HG03460 (cell line): Measurements from ENCODE around the gene ITGA8.
"Not testable (repeated sequence)": the region's sequence is repeated elsewhere in the genome, so short reads cannot be mapped to it uniquely, and the experiment has no call there.

ENCODE experiments used
- ATAC-seq: cut with Tn5 transposase; IDR thresholded peaks from one replicate; pipeline ENCODE4 v1.9.1; 2021; ENCODE audit not compliant: unreplicated experiment

The ITGA8 gene

DNA sequence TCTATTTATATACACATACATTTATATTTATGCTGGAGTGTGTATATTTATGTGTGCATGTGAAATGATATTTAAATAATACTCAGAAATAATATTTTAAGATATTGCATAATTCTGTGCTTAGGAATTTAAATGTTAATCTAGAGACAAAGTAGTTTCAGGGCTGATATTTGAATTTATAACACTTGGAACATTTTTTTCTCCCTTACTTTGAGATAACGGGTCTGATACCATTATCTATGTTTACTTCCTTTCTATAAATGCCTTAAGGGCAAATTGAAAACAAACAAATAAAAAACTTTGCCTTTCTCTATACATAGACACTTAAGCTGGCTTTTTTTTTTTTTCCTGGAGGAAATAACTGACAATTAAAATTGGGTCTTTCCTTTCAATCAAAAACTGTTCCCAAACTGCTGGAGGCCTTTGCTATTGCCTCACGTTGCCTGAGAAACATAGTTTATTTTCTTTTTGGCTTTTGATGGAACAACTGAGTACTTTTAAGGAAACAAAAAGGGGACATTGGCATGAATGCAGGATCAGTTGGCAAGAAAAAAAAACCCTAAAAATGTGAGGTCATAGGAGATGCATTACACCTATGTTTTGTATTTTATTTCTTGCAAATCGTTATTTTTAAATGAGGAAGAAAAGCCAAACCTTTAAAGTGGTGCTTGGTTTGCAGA is 98.7 kb downstream of the ITGA8 start:
- ATAC-seq: no peak

DNA sequence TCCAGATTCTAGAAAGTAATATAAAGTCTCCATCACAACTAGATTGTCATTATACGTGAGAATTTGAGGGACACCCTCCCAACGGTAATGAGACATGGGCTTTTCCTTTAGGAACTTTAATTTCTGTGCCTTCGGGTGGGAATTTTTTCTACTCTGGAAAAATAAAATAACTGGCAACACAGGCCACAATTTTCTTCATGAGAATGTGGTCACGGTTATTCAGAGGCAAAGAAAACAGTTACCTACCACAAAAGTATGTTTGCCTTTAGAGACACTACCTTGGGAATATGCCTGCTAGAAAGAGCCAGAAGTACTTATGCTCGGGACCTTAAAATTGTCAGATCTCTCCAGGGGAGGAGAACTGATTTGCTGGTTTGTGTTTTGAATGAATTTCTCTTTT is 99.4 kb downstream of the ITGA8 start:
- no peak for ATAC-seq

DNA sequence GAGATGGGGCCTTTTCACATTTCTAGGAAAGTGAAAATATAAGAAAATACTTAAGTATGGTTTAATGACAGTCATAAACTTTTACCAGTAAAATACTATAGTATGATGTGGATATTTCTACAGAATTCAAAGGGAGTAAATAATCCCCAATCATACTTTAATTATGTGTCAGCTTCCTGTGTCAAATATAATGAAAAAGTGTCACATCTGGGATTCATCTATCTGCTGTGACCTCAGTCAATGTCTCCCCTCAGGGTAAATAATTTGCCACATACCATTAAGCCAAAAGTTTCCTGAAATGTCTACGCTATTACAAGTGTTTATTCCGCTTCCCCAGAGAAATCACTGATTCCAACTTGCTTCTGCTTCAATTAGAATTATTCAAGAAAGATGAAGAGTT is 110.5 kb downstream of the ITGA8 start:
- no peak for ATAC-seq

DNA sequence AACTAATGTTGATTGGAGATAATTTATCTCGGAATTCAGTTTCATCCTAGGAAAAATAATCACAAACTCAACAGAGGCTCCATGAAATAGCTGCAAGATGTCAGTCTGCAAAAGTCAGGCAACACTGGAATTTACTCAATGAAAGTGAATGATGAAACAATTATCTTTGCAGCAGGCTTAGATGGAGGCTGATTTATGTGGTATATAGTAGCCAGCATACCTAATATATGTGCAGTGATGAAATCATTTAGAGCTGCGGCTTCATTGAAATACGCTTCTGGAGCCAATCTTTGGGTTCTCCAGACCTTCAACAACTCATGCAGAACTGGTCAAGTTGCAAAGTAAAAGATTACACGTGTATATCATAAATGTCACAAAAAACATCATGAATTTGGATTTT is 113.3 kb downstream of the ITGA8 start:
- no peak for ATAC-seq

DNA sequence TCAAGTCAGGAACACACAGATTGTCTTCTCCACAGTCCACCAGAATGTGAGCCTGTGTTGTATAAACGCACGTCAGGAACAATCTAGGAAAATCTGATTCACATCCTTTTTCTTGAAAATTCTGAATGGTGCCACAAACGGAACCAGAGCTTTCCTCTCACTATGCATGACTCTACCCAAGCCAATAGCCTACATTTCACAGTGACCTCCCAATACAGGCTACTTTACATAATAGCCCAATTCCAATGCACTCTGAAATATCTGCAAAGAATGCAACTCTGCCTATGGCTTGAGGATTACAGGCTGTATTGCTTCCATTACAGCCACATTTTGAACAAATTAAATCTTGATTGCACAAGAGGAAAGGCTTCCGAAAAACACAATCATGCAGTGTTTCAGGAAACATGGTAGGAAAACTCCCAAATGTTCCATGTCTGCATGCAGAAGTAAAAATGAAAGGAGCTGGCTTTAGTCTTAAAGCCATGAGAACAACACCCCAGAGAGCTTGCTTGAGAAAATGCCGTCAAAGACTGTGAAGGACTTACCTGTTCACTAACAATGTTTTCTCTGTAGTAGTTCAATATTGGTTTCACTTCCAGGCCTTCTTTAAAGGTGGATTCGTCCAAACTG is 113.9 kb downstream of the ITGA8 start:
- no peak for ATAC-seq

DNA sequence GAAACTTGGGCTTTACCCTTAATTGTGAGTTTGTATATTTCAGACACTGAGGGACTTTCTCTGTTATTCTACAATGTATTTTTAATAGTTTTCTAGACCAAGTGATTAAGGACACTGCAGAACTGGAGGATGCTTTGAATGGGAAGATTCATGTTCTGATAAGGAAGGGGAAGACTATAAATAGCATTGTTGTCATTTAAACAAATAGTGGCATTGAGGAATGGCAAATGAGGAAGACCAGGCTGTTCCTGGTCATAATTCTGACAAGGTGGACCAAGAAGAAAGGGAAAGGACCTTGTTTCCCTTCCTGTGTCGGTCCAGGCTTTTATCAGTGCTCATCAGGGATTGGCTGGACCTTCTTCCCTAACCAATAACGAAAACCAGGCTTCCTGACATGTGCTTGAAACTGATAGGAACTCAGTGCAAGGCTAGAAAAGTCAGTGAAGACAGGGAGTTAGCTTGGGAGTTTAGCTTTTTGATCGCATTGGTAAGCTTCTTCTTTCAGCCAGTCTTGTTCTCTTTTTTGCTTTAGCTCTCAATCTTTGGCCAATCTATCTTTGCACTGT is 116.2 kb downstream of the ITGA8 start:
- no peak for ATAC-seq

DNA sequence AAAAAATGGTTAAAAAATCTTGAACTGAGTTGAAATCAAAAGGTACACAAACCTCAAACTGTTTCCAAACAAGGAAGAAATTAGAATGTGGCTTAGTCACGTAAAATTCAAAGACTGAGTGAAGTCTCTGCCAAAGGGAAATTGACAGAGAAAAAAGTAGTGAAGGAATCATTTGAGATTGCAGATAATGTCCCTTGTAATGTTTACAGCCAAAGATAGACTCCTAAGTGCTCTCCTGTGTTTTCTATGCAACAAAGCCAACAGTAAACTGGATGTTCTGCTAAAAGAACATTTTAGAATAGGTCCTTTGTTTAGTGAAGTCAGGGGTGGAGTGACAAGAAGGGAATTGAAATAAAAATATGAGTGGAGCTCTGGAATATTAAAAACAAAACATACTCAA is 117.9 kb downstream of the ITGA8 start:
- ATAC-seq: no peak

DNA sequence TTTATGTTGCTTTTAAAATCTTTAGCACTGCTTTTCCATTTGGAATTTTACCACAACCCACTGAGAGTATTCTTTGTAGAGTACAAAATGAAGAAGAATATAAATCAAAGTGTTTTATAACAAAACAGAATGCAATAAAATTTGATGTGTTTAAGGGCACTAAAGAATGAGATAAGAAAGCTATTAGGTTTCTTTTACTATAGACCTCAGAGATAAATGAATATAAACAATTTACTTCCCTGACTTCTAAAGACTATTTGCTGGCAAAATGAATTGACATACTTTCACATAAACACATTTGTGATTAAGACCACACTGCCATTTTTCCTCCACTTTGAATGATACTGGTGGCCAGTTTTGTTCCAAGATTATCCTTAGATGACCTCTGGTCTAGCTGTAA is 124.5 kb downstream of the ITGA8 start:
- ATAC-seq: no peak

DNA sequence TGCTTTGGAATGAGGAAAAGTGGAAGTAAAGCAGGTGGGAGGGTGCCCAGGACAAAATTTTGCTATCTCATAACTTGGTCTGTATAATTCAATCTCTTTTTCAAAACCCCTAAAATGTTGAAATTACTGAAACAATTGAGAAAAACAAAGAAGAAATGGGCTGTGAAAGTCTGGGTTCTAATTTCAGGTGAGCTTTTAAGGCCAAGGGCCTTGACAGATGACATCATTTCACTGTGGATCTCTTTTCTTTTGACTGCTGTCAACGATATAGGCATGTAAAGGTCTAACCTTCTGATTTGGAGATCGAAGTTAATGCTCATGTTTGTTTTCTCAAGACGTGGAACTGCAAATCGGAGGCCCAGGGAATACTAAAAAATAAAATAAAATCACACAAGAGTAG is 127.8 kb downstream of the ITGA8 start:
- ATAC-seq: no peak

DNA sequence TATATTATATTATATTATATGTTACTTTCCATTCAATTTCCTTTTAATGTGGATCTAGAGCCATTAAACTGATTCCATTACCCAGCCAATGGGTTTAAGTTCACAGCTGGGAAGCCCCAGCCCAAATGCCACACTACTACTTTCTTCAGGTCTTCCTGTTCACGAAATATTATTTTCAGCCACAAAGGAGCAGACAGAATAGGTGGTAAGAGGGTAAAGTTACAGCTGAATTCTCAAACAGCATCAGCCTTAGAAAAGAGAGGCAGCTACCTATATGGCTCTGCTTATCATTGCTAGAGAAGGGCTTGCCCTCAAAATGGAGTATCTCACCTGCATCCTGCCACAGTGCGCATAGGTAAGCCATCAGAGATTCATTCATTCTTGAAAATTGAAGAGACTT is 128.3 kb downstream of the ITGA8 start:
- ATAC-seq: no peak

DNA sequence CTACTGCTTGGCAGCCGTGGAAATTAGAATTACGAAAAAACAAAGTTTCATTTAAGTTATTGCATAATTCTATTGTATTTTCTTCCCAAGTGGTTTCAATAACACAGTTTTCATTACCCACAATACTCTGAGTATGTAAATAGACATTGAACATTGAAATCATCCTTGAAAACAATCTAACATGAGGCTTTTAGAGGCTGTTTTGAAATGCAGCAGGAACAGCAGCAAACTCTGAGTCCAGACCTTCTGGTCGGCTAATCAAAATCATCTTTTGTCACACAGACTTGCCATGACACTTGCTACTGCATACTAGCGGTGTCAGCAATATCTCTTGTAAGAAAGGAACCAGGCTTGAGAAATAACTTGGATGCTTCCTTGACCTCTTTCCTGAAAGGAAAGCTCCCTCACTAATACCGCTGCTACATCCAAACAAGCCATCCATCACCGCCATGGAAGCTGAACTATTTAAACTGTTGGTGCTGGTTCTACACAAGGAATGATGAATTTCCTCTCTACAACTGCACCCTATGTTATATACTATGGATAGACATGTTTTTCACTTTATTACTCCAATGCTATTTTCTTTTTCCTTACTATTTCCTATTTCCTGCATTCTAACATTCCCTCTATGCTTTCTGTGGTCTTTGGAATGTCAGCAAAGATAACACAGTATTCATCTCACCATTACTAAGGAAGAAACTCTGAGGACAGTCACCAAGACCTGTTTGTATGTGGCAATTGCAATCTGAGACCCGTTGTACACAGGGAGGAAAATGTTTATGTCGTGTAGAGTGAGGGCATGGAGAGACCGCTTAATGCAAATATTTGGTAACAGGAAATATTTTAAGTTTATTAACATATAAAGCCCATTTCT is 130.8 kb downstream of the ITGA8 start:
- no peak for ATAC-seq

DNA sequence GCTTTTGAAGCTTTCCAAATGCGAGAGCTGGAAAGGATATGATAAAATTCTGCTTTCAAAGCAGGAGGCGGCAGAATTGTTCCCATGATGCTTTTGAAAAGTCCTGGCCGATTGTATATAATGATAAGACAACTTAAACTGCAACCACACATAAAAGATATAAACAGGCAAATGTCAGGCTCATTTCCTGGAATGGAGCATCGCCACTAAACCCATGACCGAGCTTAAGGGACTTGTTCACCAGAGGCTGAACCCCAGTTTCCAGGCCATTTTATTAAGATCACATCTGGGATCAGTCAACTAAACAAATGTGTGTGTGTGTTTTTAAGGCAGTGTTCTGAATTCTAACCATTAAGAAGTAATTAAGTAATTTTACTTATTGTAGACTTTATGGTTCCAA is 131.6 kb downstream of the ITGA8 start:
- no peak for ATAC-seq

DNA sequence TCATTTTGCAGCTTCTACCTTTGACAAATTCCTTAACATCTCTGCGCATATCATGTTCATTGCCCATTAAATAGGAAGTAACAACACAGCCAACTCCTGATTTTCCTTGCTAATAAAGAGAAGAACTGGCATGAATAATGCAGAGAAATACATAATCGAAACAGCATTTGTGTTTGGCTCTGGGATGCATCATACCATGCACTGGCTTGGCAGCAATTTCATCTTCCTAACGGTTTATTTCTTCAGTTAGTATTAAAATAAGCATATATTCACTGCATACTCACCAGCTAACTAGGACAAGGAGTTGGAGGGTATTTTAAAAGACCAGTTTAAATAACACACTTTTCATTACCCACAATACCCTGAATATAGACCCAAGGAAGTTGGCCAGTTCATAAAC is 132.5 kb downstream of the ITGA8 start:
- no peak for ATAC-seq

DNA sequence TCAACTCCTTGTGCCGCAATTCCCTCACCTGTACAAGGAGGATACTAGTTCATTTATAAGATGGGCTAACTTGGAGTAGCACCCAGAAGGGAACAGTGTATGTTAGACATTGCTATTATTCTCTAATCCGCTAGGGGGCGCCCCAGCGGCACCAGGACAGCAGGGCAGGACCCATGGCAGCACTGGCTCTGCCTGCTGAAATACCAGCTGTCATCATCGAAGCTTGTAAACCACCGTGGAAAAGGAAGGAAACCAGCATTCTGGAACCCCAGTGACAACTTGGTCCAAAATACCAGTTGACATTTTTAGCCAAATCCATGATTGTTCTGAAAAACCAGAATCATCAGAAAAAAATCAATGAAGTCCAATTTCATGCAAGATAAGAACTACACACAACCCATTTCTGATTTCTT is 134.4 kb downstream of the ITGA8 start:
- ATAC-seq: no peak

DNA sequence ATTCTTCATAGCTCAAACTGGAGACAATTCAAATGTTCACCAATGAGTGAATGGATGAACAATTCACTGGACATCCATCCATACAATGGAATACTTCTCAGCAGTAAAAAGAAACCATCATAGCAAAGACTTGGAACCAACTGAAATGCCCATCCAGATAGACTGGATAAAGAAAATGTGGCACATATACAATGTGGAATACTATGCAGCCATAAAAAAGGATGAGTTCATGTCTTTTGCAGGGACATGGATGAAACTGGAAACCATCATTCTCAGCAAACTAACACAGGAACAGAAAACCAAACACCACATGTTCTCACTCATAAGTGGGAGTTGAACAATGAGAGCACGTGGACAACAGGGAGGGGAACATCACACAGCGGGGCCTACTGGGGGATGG is 136.8 kb downstream of the ITGA8 start:
- not testable (repeated sequence) for ATAC-seq

DNA sequence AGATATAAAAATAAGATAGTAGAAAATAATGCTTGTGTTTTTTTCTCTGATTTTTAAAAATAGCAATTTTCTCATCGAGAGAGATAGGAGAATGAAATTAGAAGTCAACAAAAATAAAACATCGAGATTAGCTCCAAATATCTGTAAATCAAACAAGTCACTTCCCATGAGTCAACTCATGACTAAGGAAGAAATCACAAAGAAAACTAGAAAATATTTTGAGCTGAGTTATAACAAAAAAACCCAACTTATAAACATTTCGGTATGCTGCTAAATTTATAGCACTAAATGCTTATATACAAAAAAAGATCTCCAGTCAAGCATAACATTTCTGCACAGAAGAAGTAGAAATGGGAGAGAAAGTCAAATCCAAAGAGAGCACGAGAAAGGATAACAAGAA is 140.1 kb downstream of the ITGA8 start:
- ATAC-seq: no peak

DNA sequence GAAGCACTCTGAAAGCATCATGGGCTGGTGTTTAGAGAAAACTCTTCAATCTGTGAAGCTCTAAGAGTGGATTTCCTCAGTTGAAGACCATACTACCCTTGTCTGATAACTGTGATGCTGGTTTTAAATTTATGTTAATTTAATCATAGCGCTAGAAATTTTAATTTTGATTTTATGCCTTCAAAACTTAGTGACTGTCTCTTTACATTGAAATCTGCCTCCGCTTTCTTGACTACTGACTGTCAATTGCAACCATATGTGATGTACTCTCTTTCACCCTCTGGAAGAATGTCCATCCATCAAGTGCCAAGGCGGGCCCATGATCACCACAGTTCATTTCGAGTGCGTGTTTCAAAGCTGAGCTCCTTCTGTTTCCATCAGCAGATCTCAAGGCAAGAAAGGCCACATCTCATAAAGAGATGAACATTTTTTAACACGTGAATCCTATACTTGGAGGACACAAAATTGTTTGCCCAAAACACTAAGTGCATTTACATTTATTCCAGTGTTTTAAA is 147.1 kb downstream of the ITGA8 start:
- ATAC-seq: no peak

DNA sequence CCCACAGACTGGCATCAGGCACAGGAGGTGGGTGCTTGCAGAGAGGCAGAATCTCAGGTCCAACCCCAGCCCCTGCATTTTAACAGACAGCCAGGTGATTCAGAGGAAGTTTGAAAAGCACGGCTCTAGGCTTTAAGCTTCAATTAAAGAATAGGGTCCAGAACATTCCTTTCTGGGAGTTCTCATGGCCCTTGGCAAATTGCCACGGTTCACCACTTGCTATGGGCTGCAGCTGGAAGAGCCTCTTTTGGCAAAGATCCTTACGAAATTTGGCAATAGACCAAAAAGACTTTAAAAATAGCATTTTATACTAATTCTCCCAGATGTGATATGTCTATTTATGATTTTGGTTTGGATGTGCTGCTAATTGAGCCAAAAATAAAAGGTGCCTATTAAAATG is 148.1 kb downstream of the ITGA8 start:
- no peak for ATAC-seq

DNA sequence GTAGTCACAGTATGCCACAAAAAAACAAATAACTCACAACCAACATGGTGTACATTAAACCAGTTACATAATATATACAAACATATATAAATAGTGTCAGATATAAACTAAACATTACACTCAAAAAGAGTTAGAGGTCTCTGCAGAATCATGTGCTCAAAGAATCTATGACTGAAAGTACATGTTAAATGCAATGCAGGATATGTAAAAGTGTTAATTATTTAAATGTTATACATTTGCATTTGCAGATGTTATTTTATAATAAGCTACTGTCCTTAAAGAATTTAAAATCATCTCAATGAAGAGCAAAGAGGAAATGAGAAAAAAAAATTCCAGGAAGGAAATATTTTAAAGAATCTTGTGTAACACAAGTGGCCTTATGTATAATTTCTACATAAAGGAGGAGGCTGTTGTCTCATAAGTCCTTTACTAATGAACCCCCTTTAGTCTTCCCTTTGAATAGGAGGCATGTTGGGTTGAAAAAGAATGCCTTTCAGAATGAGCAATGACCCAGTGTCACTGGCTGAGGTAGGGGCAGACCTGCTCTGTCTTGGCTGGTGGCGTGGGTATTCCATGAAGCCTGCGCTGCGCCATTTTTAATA is 148.9 kb downstream of the ITGA8 start:
- ATAC-seq: no peak

DNA sequence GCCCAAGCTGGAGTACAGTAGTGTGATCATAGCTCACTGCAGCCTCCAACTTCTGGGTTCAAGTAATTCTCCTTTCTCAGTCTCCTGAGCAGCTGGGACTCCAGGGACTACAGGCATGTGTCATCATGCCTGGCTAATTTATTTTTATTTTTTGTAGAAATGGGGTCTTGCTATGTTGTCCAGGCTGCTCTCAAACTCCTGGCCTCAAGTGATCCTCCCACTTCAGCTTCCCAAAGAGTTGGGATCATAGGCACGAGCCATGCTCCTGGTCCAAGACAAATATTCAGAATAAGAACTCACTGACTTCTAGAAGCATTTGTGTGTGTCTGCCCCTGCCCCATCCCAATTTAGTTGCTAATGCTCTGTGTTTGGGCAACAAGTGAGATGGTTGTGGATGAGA is 151.8 kb downstream of the ITGA8 start:
- ATAC-seq: no peak

DNA sequence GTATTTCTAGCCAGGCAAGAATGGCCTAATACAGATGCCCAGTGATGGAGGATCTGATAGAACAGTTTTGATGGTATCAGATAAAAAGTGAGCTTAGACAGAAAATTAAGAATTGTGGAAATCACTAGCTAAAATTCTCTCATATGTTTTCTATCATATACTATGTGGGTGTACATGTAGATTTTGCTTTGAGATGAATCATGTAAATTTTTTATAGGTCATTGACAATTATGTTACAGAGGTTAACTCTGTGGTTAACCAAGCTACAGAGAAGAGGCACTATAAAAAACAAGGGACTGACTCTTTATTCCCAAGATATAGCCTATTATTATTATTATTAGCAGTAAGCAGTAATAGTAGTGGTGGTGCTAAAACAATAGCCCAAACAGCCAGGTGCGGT is 156.5 kb downstream of the ITGA8 start:
- ATAC-seq: no peak
